ENCODE data around the gene ARMC10. TPM values are rescaled to one million over a fixed set of nuclear protein-coding genes. Genes with fewer than 3 reads are reported as not detected.
"Not testable (repeated sequence)": the region's sequence is repeated elsewhere in the genome, so short reads cannot be mapped to it uniquely, and the experiment has no call there.

ARMC10 gene
- total RNA-seq, 2 donors from 2014 or later, result 50.6 to 59.6 TPM

- no peak for TF ChIP-seq POLR2AphosphoS5 (IDR thresholded peaks at IDR 0.05)
- TF ChIP-seq, protein P1, sequence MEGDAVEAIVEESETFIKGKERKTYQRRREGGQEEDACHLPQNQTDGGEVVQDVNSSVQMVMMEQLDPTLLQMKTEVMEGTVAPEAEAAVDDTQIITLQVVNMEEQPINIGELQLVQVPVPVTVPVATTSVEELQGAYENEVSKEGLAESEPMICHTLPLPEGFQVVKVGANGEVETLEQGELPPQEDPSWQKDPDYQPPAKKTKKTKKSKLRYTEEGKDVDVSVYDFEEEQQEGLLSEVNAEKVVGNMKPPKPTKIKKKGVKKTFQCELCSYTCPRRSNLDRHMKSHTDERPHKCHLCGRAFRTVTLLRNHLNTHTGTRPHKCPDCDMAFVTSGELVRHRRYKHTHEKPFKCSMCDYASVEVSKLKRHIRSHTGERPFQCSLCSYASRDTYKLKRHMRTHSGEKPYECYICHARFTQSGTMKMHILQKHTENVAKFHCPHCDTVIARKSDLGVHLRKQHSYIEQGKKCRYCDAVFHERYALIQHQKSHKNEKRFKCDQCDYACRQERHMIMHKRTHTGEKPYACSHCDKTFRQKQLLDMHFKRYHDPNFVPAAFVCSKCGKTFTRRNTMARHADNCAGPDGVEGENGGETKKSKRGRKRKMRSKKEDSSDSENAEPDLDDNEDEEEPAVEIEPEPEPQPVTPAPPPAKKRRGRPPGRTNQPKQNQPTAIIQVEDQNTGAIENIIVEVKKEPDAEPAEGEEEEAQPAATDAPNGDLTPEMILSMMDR (IDR thresholded peaks at IDR 0.05), result no peak
- TF ChIP-seq POLR2A (IDR thresholded peaks at IDR 0.05), result no peak
- WGBS, result 92% methylated on average over 2 of the region's 2 CpGs
- Histone ChIP-seq H3K9me3 (no peaks in the 10 kb centered on the region), H3K27ac (no peak overlapping the region), H3K36me3 (no peaks in the 10 kb centered on the region), H3K4me1 (replicated peaks) (peaks cover 3% of the 10 kb centered on the region), H3K27me3 (replicated peaks; ENCODE audit: insufficient read depth) (no peaks in the 10 kb centered on the region), H3K4me3 (no peak overlapping the region)
- intact Hi-C loops (cut with DNase I), result no loop called here
- no peak for DNase-seq (ENCODE audit: low spot score)
These were observed 65.1 kb downstream of the ARMC10 start for GRCh38 chr7:103140061-103140460.

DNA sequence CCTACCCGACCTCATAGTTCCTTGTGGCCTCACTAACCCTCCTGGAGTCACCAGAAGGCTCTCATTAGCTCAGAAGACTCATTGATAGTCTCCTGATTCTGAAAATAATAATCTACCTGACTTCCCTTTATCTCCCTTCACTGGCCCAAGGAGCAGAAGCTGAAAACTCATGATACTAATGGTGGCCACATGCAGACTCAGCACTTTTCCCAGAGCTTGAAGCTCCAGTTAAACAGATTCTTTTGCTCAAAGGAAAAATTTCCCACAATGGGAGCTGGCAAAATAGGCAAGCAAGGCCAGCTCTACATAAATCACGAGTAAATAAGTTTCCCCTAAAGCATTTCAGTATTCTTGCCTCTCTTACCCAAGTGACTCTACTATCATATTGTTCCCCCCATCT, 65.7 kb downstream of the ARMC10 start:
- Histone ChIP-seq H3K4me3 (no peak overlapping the region), H3K27me3 (replicated peaks; ENCODE audit: insufficient read depth) (no peaks in the 10 kb centered on the region), H3K27ac (no peak overlapping the region), H3K9me3 (no peaks in the 10 kb centered on the region), H3K36me3 (no peaks in the 10 kb centered on the region), H3K4me1 (replicated peaks) (no peaks in the 10 kb centered on the region)
- no peak for TF ChIP-seq POLR2A (IDR thresholded peaks at IDR 0.05)
- TF ChIP-seq, protein P1 (IDR thresholded peaks at IDR 0.05), result no peak
- no peak for TF ChIP-seq POLR2AphosphoS5 (IDR thresholded peaks at IDR 0.05)
- 96% methylated on average over 2 of the region's 2 CpGs for WGBS
- intact Hi-C loops (cut with DNase I), result no loop called here
- DNase-seq (ENCODE audit: low spot score), result no peak

DNA sequence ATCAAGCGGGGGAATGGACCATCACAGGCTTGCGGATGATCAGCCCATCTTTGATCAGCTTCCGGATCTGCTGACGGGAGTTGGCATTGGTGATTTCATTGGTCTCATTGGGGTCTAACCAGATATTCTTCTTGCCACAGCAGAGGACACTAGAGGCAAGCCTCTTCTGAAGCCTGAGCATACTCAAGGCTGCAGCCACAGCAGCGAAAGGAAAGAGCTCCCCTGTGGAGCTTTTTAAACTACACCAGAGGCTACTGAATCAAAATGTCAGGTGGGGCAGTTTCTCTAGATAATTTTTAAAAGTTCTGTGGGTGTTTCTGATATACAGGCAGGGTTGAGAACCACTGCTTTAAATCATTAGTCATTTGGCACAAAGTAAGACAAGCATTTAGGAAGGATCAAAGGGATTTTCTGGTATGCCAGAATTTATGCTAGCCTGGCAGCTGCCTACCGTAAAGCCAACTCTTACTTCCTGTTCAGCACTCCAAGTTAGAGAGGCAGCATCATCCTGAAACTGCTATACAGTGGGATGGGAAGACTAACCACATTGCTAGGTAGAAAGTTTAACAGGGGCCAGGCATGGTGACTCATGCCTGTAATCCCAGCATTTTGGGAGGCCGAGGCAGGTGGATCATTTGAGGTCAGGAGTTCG, 66.9 kb downstream of the ARMC10 start:
- H3K4me3 ChIP-seq, result no peak overlapping the region
- H3K27ac ChIP-seq, result no peak overlapping the region
- H3K27me3 ChIP-seq (replicated peaks; ENCODE audit: insufficient read depth), result no peaks in the 10 kb centered on the region
- no peak for TF ChIP-seq POLR2AphosphoS5 (IDR thresholded peaks at IDR 0.05)
- TF ChIP-seq POLR2A (IDR thresholded peaks at IDR 0.05), result no peak
- TF ChIP-seq, protein P1 (IDR thresholded peaks at IDR 0.05), result no peak
- H3K4me1 ChIP-seq (replicated peaks), result no peaks in the 10 kb centered on the region
- H3K36me3 ChIP-seq, result no peaks in the 10 kb centered on the region
- intact Hi-C loops (cut with DNase I), result no loop called here
- H3K9me3 ChIP-seq, result no peaks in the 10 kb centered on the region
- no peak for DNase-seq (ENCODE audit: low spot score)
- WGBS, result 84% methylated on average over 8 of the region's 8 CpGs

GRCh38 chr7:103142494-103142893, 67.6 kb downstream of the ARMC10 start:
- no peak overlapping the region for H3K4me3 ChIP-seq
- TF ChIP-seq, protein P1 (IDR thresholded peaks at IDR 0.05), result no peak
- no peak for TF ChIP-seq POLR2AphosphoS5 (IDR thresholded peaks at IDR 0.05)
- no peak for TF ChIP-seq POLR2A (IDR thresholded peaks at IDR 0.05)
- H3K9me3 ChIP-seq, result no peaks in the 10 kb centered on the region
- DNase-seq (ENCODE audit: low spot score), result no peak
- no peaks in the 10 kb centered on the region for H3K36me3 ChIP-seq
- intact Hi-C loops (cut with DNase I), result no loop called here
- no peak overlapping the region for H3K27ac ChIP-seq
- 97% methylated on average over 1 of the region's 1 CpG for WGBS
- H3K27me3 ChIP-seq (replicated peaks; ENCODE audit: insufficient read depth), result no peaks in the 10 kb centered on the region
- H3K4me1 ChIP-seq (replicated peaks), result no peaks in the 10 kb centered on the region

DNA sequence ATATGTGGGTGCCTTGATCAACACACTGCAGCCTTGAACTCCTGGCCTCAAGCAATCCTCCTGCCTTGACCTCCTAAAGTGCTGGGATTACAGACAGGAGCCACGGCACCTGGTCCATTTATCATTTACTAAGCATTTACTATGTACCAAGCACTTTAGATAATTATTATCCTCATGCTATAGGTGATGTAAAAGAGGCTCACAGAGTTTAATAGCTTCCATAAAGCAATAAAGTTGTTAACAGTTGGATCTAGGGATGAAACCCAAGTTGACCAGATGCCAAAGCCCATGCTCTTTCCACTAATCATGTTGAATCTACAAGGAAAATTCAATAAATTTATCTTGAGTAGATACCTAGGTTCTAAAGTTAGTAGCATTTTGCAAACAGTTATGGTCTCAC, 68.9 kb downstream of the ARMC10 start:
- intact Hi-C loops (cut with DNase I), result no loop called here

GRCh38 chr7:103144754-103145153, 69.8 kb downstream of the ARMC10 start:
- H3K4me1 ChIP-seq (replicated peaks); intact Hi-C loops (cut with DNase I); H3K27me3 ChIP-seq (replicated peaks; ENCODE audit: insufficient read depth); H3K36me3 ChIP-seq; H3K4me3 ChIP-seq; H3K9me3 ChIP-seq; DNase-seq (ENCODE audit: low spot score); H3K27ac ChIP-seq: not testable (repeated sequence)
- WGBS, result over 99% methylated on average over 2 of the region's 2 CpGs

More for the DNA sequence above, 68.9 kb downstream of the ARMC10 start:
- TF ChIP-seq, protein P1 (IDR thresholded peaks at IDR 0.05), result no peak
- TF ChIP-seq POLR2AphosphoS5 (IDR thresholded peaks at IDR 0.05) (no peak), POLR2A (IDR thresholded peaks at IDR 0.05) (no peak)
- no peak overlapping the region for H3K27ac ChIP-seq
- 31% methylated on average over 1 of the region's 1 CpG for WGBS
- H3K4me3 ChIP-seq, result no peak overlapping the region
- DNase-seq (ENCODE audit: low spot score), result no peak
- H3K27me3 ChIP-seq (replicated peaks; ENCODE audit: insufficient read depth), result no peaks in the 10 kb centered on the region
- no peaks in the 10 kb centered on the region for H3K9me3 ChIP-seq
- H3K36me3 ChIP-seq, result no peaks in the 10 kb centered on the region
- H3K4me1 ChIP-seq (replicated peaks), result no peaks in the 10 kb centered on the region
